AG04450 (cell line): Measurements from ENCODE around the gene TNFRSF1A. TPM values are rescaled to one million over a fixed set of nuclear protein-coding genes. Genes with fewer than 3 reads are reported as not detected.

ENCODE experiments used
- CTCF ChIA-PET: fragments of 300-600, 350-600 bp; formaldehyde crosslinking; extraction: SDS; loops from one replicate; lab custom pipeline; 2022; ENCODE audit warnings: antibody characterized with exemption, inconsistent platforms; lab: Charles Lee
- POLR2A ChIA-PET: fragments of 350-600 bp; formaldehyde crosslinking; extraction: SDS; loops from one replicate; lab custom pipeline; 2021; ENCODE audit warnings: antibody characterized with exemption, inconsistent platforms; lab: Yijun Ruan, JAX
- DNase-seq: peaks from one replicate; pipeline ENCODE4 v3.0.0-alpha.2; 2011; ENCODE audit warnings: low read depth, low spot score
- H3K27ac ChIP-seq: one replicate; pipeline ENCODE4 v1.5.1; 2012; ENCODE audit warnings: low read depth, low read length, control low read depth
- H3K27me3 ChIP-seq: one replicate; pipeline ENCODE4 v1.6.0; 2012; ENCODE audit warnings: low read length; ENCODE audit not compliant: control insufficient read depth, insufficient read depth
- H3K4me3 ChIP-seq: 2 replicates; pipeline ENCODE4 v1.5.1; 2011; ENCODE audit warnings: mild to moderate bottlenecking, low read depth, low read length, control low read depth
- H3K9me3 ChIP-seq: 2 replicates; pipeline ENCODE4 v1.5.1; 2012; ENCODE audit warnings: low read length; ENCODE audit not compliant: control insufficient read depth, insufficient read depth
- polyA plus RNA-seq: library from polyadenylated mRNA; depleted of rRNA; stranded (reverse); fragments of >200 nt; gene quantifications from 2 replicates; pipeline ENCODE4 v1.2.3, GENCODE V29; 2011
- TF ChIP-seq, protein P1 (sequence below): IDR thresholded peaks from 2 replicates; pipeline ENCODE4 v1.5.1; 2011; ENCODE audit warnings: low read depth, low read length, control low read depth, inconsistent platforms

The TNFRSF1A gene
- polyA plus RNA-seq, 1 experiment, result 231 TPM

DNA sequence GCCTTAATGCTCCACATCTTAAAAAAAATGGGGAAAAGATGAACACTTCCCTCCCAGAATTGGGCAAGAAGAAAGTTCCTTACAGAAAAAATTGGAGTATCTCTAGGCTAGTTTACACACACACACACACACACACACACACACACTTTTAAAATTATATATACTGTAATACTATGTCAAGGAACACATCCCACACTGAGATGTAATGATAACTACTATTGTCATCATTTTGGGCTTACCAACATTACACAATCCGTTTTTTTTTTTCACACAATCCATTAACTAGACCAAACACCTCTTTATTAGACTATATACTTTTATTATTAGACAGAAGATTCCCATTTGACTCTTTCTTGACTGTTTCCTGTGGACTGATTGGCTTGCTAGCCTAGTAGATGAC is 44.6 kb upstream of the TNFRSF1A start:
- TF ChIP-seq, protein P1, sequence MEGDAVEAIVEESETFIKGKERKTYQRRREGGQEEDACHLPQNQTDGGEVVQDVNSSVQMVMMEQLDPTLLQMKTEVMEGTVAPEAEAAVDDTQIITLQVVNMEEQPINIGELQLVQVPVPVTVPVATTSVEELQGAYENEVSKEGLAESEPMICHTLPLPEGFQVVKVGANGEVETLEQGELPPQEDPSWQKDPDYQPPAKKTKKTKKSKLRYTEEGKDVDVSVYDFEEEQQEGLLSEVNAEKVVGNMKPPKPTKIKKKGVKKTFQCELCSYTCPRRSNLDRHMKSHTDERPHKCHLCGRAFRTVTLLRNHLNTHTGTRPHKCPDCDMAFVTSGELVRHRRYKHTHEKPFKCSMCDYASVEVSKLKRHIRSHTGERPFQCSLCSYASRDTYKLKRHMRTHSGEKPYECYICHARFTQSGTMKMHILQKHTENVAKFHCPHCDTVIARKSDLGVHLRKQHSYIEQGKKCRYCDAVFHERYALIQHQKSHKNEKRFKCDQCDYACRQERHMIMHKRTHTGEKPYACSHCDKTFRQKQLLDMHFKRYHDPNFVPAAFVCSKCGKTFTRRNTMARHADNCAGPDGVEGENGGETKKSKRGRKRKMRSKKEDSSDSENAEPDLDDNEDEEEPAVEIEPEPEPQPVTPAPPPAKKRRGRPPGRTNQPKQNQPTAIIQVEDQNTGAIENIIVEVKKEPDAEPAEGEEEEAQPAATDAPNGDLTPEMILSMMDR, result no peak
- ChIA-PET CTCF (no interaction called here), POLR2A (no interaction called here)
- Histone ChIP-seq H3K27me3 (no peaks in the 10 kb centered on the region), H3K4me3 (no peak overlapping the region), H3K27ac (no peak overlapping the region), H3K9me3 (no peaks in the 10 kb centered on the region; the same call in 1 of the 2 replicates)
- no peak for DNase-seq

DNA sequence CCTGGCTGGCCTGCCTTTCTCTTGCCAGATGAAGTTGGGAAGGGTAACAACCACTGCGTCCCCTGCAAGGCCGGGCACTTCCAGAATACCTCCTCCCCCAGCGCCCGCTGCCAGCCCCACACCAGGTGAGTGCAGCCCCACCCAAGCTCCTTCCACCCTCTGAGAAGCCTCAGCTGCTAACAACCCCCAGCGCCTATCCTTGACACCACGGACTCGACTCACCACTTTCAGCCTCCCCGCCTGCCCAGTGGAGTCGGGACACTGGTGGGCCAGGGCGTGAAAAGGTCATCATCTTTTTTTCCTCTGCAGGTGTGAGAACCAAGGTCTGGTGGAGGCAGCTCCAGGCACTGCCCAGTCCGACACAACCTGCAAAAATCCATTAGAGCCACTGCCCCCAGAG is 44.2 kb upstream of the TNFRSF1A start:
- Histone ChIP-seq H3K9me3 (no peaks in the 10 kb centered on the region; the same call in 1 of the 2 replicates), H3K4me3 (no peak overlapping the region), H3K27ac (no peak overlapping the region), H3K27me3 (no peaks in the 10 kb centered on the region)
- POLR2A ChIA-PET, result no interaction called here
- CTCF ChIA-PET, result no interaction called here
- TF ChIP-seq, protein P1, result no peak
- no peak for DNase-seq

DNA sequence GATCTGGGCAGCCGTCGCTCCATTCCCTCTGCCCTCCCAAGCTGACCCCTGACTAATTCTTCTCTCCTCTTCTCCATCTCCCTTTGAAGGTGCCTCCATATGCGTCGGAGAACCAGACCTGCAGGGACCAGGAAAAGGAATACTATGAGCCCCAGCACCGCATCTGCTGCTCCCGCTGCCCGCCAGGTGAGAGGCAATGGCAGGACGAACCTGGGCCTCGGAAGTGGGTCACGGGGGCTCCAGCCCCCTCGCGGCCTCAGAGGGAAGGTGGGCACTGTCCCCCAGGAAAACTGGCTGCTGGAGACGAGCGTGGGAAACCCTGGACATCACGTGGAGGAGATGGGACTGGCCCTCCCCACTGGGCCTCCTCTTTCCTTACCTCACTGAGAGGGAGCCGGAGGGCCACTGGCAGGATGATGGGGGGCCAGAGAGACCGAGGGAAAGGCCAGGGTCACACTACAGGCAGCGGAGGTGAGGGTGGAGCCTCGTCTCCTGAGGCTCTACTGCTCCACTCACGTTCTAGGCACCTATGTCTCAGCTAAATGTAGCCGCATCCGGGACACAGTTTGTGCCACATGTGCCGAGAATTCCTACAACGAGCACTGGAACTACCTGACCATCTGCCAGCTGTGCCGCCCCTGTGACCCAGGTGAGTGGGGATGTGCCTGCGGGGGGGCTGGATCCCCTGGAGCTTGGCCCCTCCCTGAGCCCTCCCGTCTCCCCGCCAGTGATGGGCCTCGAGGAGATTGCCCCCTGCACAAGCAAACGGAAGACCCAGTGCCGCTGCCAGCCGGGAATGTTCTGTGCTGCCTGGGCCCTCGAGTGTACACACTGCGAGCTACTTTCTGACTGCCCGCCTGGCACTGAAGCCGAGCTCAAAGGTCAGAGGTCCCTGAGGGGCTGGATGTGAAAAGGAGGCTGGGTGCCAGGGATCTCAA is 42.9 kb upstream of the TNFRSF1A start:
- Histone ChIP-seq H3K4me3 (peak overlapping the region; percentile 72), H3K27ac (peak overlapping the region; percentile 61), H3K9me3 (no peaks in the 10 kb centered on the region; the same call in 1 of the 2 replicates), H3K27me3 (no peaks in the 10 kb centered on the region)
- ChIA-PET CTCF (interaction anchor here (0.6 kb wide), 1 partner anchor 190 kb away, joined by 3 read pairs; no protein-coding TSS in a partner anchor), POLR2A (interaction anchor here (0.7 to 4.4 kb wide), 13 partner anchors 8 to 368 kb away, joined by 3 to 50 read pairs (median 6); partner anchors contain the start of genes GAPDH, MRPL51 and VAMP1)
- TF ChIP-seq, protein P1, result no peak
- no peak for DNase-seq

DNA sequence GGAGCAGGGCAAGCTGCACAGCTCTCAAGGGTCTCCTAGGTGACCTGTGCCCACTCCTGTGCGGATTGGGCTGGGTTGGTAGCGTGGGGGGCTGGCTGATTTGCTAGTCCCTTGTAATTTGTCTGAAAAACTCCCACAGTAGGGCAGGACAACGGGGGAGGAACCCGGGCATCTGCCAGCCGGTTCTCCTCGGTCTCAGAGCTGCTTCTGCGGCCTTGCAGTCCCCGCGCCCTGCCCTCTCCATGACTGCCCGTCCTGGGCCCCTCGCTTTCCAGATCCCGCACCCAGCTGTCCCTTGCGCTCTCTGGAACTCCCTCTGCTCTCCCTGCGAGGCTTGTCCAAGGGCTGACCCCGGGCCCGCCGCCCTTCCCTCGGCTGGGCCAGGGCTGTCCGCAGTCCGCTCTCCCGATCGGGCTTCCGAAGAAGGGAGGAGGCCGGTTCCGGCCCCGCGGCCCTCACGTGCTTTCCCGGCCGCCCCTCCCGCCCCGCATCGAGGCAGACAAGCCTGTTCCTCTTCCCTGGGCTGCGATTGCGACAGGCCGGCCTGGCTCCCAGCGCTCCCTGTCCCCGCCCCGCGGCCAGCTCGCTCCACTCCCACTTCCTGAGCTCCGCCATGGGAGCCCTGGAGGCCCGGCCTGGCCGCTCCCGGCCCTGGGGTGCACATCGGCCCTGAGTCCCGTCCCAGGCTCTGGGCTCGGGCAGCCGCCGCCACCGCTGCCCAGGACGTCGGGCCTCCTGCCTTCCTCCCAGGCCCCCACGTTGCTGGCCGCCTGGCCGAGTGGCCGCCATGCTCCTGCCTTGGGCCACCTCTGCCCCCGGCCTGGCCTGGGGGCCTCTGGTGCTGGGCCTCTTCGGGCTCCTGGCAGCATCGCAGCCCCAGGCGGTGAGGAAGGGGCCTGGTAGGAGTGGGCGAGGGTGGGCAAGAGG is 42.0 kb upstream of the TNFRSF1A start, which contains the start of gene LTBR:
LTBR (plus strand) TSS at position 591 of the 927 bp plus-strand sequence; CDS start at position 788, 197 bp downstream.
- Histone ChIP-seq H3K27ac (peak within 1 kb of the TSS; percentile 94), H3K27me3 (no peaks in the 10 kb centered on the region), H3K9me3 (no peaks in the 10 kb centered on the region; the same call in 1 of the 2 replicates), H3K4me3 (peak within 1 kb of the TSS; percentile 72)
- POLR2A ChIA-PET, result interaction anchor here (0.7 to 4.4 kb wide), 16 partner anchors 9 to 369 kb away, joined by 3 to 50 read pairs (median 5); partner anchors contain the start of genes GAPDH, MRPL51, TNFRSF1A and VAMP1
- CTCF ChIA-PET, result interaction anchor here (1.2 kb wide), 1 partner anchor 60 kb away, joined by 3 read pairs; no protein-coding TSS in a partner anchor
- TF ChIP-seq, protein P1, result 0 out of 2 replicates have a peak, but pooled peaks have one; percentile 12
- DNase-seq, result peak; percentile 76
